IMR-90 (cell line): ENCODE measurements around the gene FBXW12.

ENCODE experiments used
- CTCF ChIP-seq: conservative IDR thresholded peaks from 2 replicates; pipeline ENCODE4 v1.5.1; 2012; ENCODE audit warnings: mild to moderate bottlenecking, low read depth, low read length, improper control_type of control experiment
- ELK1 ChIP-seq: fragments of 150-350 bp; IDR thresholded peaks from 2 replicates; pipeline ENCODE4 v1.6.1; 2016; ENCODE audit warnings: low read depth, mild to moderate bottlenecking, low read length, moderate library complexity, borderline replicate concordance

- TF ChIP-seq CTCF = no peak
- no peak for TF ChIP-seq ELK1
Measured at GRCh38 chr3:48429960-48430707, 58.1 kb downstream of the FBXW12 start, which contains the start of gene PLXNB1.
